GM19328 (cell line): Measurements from ENCODE around the gene LRRC42.
"Not testable (repeated sequence)": the region's sequence is repeated elsewhere in the genome, so short reads cannot be mapped to it uniquely, and the experiment has no call there.

Source experiments
- ATAC-seq: cut with Tn5 transposase; IDR thresholded peaks from one replicate; pipeline ENCODE4 v1.9.1; 2021; ENCODE audit warnings: mild to moderate bottlenecking, moderate library complexity; ENCODE audit not compliant: unreplicated experiment

Gene LRRC42

DNA sequence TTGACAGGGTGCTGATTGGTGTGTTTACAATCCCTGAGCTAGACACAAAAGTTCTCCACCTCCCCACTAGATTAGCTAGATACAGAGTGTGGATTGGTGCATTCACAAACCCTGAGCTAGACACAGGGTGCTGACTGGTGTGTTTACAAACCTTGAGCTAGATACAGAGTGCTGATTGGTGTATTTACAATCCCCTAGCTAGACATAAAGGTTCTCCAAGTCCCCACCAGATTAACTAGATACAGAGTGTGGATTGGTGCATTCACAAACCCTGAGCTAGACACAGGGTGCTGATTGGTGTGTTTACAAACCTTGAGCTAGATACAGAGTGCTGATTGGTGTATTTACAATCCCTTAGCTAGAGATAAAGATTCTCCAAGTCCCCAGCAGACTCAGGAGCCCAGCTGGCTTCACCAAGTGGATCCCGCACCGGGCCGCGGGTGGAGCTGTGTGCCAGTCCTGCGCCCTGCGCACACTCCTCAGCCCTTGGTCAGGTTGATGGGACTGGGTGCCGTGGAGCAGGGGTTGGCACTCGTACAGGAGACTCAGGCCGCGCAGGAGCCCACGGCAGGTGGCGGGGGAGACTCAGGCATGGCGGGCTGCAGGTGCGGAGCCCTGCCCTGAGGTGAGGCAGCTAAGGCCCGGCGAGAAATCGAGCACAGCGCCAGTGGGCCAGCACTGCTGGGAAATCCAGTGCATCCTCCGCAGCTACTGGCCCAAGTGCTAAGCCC is 57.8 kb downstream of the LRRC42 start:
- ATAC-seq = not testable (repeated sequence)

DNA sequence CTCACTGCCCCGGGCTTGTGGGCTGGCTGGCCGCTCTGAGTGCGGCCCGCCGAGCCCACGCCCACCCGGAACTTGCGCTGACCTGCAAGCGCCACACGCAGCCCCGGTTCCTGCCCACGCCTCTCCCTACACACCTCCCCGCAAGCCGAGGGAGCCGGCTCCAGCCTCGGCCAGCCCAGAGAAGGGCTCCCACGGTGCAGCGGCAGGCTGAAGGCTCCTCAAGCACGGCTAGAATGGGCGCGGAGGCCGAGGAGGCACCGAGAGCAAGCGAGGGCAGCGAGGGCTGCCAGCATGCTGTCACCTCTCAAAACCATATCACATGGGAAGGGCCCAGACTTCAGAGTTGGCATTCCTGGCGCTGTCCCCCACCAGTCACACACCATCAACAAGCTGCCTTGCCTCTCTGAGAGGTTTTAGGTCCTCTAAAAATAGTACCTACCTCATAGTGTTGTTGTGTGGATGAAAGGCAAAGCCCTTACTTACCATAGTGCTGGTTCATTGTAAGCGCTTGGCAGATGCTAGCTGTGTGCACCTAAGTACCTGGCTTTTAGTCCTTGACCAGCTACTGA is 58.4 kb downstream of the LRRC42 start:
- no peak for ATAC-seq

DNA sequence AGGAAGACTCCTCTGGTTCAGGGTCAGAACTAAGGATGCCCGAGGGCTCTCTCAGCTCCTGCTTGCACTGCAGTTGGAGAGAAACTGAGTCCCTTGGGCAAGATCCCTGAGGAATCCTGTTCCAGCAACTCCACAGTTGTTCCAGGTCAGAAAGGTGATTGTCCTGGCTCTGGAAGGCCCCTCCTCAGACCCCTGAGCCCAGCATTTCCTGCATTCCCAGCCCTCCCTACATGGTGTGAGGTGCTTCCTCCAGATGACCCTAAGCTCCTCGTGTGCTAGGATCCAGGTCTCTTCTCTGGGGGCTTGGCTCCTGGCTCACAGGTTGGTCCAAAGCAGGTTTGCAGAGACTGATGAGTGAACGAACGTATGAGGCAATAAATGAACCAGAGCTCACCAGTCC is 60.4 kb downstream of the LRRC42 start:
- ATAC-seq = no peak

DNA sequence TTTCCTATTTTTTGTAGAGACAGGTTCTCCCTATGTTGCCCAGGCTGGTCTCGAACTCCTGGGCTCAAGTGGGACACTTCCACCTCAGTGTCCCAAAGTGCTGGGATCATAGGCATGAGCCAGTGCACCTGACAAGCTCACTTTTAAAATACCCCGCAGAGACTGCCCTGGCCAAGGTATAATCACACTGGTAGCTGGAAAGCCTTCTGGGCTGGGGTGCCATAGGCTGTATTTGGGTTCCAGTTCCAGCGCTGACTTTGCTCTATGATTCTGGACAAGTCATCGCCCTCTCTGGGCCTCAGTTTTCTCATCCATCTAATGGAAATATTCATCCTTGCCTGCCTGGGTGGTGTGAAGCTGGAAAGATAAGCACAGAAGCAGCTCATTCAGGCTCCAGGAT is 61.5 kb downstream of the LRRC42 start:
- no peak for ATAC-seq

DNA sequence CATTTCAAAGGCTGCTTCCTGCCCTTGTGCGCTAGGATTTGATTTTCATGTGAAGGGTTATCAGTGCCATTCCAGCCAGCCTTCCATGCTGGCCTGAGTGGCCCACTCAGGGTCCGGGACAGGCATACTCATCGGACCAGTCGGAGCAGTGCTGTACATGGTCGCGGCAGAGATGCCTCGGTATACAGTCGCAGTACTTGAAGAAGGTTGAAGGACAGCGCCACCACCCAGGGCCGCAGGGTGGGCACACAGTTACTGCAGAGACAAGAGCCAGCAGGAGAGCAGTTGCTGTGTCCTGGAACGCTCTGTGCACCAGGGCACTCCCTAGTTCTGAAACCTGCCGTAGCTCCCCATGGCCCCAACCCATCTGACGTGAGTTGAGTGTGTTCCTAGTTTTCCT is 62.7 kb downstream of the LRRC42 start:
- no peak for ATAC-seq

DNA sequence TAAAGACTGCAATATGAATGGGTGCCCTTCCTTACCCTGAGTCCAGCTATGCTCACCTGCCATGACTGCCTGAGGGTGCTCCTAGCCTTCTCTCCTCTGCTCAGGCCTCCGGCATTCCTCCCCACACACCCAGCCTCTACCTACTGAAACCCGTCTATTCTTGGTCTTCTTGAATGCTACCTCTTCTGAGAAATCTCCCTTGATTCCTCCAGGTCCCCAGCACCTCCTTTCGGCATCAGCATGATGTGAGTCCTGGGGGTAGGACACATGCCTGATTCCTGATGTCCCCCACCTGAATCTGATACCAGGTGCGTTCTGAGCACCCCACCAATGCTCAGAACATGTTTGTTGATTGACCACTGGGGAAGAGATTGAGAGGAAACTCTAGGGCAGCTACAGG is 63.3 kb downstream of the LRRC42 start:
- no peak for ATAC-seq

DNA sequence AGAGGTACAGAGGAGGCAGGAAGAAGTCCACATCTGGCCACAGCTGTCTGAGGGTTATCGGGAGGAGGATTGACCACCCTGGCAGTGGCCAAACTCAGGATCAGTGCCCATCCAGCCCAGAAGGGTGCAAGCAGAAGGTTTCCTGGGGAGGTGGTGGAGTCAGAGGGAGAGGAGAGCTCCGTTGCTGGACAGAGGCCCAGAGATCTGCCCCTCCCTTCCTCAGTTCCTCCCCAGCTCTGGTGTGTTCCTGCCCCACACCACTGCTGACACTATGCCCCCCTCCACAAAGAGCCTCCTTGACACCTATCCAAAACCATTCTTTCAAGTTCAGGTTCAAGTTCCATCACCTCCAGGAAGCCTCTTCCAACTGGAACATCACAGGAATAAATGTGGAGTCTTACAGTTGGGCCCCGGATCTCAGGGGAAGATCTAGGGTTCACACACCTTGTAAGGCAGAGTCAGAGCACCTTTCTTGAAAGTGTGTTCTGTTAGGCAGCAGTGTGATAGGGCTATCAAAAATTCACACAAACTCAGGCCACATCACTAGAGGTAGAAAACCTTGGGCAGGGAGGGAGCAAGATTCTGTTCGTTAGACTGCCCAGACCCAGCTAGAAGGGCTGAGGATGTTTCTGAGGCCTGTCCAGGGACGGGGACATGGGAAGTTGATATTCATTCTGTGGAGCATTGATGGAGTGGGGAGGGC is 64.4 kb downstream of the LRRC42 start:
- no peak for ATAC-seq

DNA sequence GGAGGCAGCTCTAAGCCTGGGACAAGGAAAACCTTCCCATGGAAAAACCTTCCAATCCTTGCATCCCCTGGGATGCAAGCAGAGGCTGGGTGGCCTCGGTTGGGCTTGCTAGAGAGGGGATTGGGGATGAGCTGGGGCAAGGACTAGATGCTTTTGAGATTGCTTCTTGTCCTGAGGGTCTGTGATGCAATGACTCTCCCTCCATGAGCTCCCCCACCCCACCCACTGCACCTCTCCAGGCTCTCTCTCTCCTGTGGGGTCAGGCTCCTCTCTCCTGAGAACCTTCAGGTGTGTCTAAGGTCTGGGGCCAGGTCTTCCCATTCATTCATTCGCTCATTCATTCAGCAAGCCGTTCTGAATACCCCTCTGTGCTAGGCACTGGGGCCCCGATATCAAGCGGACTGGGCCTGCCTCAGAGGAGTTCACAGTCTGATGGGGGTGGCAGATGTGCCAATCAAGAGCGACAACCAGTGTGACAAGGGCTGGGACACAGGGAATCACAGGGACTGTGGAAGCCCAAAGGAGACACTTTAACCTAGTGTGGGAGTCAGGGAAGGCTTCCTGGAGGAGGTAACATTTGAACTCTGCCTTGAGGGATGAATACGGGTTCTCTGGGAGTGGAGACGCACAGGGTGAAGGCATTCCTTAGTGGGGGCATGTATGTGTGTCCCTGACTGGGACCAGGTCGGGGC is 65.3 kb downstream of the LRRC42 start:
- ATAC-seq = no peak

DNA sequence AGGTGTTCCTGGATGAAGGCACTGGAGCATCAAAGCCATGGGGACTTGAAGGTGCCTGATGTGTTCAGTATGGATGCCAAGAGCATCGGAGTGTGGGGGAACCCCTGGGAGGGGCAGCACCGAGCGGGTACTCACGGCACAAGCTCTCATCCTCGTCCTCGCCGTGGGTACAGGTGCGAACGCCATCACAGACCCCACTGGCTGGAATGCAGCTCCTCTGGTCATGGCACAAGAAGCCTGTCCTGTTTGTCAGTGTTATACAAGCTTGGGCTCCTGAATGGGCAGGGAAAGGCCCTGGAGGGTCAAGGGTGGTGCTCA is 65.8 kb downstream of the LRRC42 start:
- ATAC-seq = no peak

DNA sequence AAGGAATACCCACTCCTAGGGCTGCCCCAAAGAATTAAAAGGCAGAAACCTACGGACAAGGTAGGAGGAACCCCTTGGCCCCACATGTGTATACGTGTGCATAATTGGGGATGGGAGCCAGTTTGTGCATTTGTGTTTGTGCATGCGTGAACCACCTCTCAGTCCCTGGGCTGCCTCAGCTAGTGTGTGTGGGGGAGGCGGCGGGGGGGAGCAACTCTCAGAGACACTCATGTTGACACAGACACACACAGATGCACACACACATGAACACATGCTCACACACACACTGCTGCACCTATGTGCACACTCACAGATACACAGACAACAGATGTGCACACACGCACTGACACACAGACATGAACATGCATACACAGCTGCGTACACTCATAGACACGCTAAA is 66.7 kb downstream of the LRRC42 start:
- ATAC-seq = no peak

DNA sequence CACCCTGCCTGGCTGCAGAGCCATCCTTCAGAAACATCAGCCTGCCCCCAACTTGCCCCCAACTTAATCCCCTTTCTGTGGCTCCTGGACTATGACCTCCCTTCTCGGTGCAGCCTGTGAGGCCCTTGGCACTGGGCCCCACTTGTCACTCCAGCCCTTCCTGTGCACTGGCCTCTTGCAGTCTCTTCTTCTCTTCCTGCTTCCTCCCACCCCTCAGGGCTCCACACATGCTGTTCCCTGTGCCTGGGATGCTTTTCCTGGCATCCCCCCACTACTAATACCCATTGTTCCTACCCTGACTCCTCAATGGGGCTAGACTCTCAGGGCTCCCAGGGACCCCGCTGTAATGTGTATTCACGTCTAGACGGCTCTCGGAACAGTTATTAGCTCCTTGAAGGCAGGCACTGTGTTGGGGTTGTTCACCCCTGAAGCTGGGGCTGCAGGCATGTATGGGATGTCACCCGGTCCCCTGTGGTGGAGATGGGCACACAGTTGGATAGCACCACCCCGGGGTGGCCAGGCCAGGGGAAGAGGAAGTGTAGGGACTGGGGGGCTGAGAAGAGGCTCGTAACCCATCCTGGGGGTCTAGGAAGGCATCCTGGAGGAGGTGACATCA is 67.4 kb downstream of the LRRC42 start:
- ATAC-seq = no peak

DNA sequence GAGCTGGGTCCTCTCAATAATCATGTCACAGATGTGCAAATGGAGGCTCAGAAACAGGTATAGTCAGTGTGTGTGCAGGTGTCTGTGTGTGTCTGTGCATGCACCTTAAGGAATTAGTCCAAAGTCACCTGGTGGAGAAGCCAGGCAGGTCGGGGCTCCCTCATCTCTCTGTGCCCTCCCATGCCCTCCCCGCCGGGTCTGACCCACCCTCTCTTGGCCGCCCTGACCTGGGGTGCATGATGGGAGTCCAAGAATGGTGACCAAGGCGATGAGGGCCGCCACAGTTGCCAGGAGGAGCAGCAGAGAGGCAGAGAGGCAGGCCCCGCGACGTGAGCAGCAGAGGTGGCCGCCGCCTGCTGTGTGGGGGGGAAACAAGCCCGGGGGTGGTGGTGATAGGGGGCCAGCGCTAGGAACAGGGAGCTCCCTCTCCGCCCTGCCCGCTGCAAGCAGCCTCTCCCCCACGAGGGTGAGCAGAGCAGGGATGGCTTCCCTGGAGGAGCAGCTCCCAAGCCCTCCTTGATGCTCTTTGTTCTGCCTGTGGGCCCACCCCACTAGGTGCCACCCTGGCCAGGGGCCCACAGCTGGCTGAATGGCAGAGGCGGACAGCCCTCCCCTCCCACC is 68.0 kb downstream of the LRRC42 start:
- ATAC-seq = no peak

DNA sequence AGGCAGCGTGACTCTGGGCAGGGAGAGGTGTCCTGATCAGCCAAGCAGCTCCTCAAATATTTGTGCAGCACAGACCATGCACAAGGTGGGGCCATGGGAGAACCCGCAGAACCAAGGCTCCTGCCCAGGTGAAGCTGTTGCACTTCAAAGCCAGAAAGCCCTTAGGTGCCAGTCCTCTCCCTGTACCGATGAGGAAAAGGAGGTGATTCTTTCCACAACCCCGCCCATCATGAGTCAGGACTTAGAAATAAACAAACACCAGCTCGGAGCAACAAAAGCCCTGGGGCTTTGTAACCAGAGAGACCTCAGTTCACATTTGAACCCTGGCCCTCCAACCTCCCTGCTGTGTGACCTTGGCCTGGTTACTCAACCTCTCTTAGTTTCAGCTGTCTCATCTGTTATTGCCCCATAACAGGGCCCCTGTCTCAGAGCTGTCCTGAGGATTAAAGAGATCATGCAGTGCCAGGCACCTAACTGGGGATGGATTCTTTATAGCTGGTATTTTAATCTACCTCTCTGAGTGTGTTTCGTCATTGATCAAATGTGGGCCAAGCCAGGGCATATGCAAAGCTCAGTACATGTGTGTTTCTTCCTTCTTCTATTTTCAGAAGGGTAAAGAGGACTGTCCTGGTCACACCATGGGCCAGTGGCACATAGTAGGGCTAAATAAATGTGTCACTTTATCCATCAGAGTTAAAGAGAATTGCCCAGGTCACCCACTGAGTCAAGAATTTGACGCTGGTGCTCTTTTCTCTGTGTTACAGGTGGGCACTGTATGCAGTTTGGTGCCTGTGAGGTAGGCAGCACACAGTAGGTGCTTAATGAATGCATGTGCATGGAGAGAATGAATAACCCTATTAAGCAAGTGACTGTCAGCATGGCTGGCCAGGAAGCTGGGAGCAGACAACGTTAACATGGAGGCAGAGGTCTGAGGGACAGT is 70.5 kb downstream of the LRRC42 start:
- ATAC-seq = no peak
